HepG2 (cell line): ENCODE measurements around the gene SKIC2. TPM values are rescaled to one million over a fixed set of nuclear protein-coding genes. Genes with fewer than 3 reads are reported as not detected.

Experiments used
- CC2D1A ChIP-seq: sonication (generic); formaldehyde crosslinking; IDR thresholded peaks from 2 replicates; pipeline ENCODE4 v1.8.1; 2023; ENCODE audit warnings: mild to moderate bottlenecking, missing genetic modification reagents
- KLF15 ChIP-seq: sonication (generic); formaldehyde crosslinking; IDR thresholded peaks from 2 replicates; pipeline ENCODE4 v1.8.1; 2023; ENCODE audit warnings: borderline replicate concordance, mild to moderate bottlenecking, inconsistent platforms, missing genetic modification reagents, mixed read lengths
- NR2F2 ChIP-seq: IDR thresholded peaks from 2 replicates; pipeline ENCODE4 v1.6.1; 2012; ENCODE audit warnings: low read depth, inconsistent platforms, borderline replicate concordance
- NR2F6 ChIP-seq, 2 experiments: IDR thresholded peaks; 2 replicates each; pipeline ENCODE4 v1.6.1; 2016; ENCODE audit warnings: antibody characterized with exemption in 1 of 2, mild to moderate bottlenecking in 1 of 2
- NR3C1 ChIP-seq: sonication (generic); formaldehyde crosslinking; IDR thresholded peaks from 2 replicates; pipeline ENCODE4 v1.4.0; 2020; ENCODE audit warnings: missing genetic modification reagents
- POLR2AphosphoS5 ChIP-seq: IDR thresholded peaks from 2 replicates; pipeline ENCODE4 v1.6.1; 2012; ENCODE audit warnings: low read depth, low read length
- RBM22 ChIP-seq: fragments of 200-400 bp; formaldehyde crosslinking; optimal IDR thresholded peaks from 2 replicates; pipeline ENCODE3; 2017; ENCODE audit warnings: mild to moderate bottlenecking, low read length, moderate library complexity
- RFX5 ChIP-seq: IDR thresholded peaks from 2 replicates; pipeline ENCODE4 v1.6.1; 2011; ENCODE audit warnings: low read depth, low read length, improper control_type of control experiment
- SP5 ChIP-seq: IDR thresholded peaks from 2 replicates; pipeline ENCODE4 v1.6.1; 2016; ENCODE audit warnings: low read depth, borderline replicate concordance
- ZFP37 ChIP-seq: sonication (generic); formaldehyde crosslinking; IDR thresholded peaks from 2 replicates; pipeline ENCODE4 v1.4.0; 2020; ENCODE audit warnings: missing genetic modification reagents, borderline replicate concordance
- ZNF180 ChIP-seq: sonication (generic); formaldehyde crosslinking; IDR thresholded peaks from 2 replicates; pipeline ENCODE4 v1.4.0; 2020; ENCODE audit warnings: low read depth, missing genetic modification reagents, borderline replicate concordance
- ZNF260 ChIP-seq: sonication (generic); formaldehyde crosslinking; IDR thresholded peaks from 2 replicates; pipeline ENCODE4 v1.4.0; 2020; ENCODE audit warnings: missing genetic modification reagents, low read depth, mild to moderate bottlenecking, borderline replicate concordance
- ZNF329 ChIP-seq: sonication (generic); formaldehyde crosslinking; IDR thresholded peaks from 2 replicates; pipeline ENCODE4 v1.9.0; 2021; ENCODE audit warnings: low read depth, mild to moderate bottlenecking, missing genetic modification reagents
- ZNF598 ChIP-seq: sonication (generic); formaldehyde crosslinking; IDR thresholded peaks from 2 replicates; pipeline ENCODE4 v1.5.1; 2020; ENCODE audit warnings: mild to moderate bottlenecking, missing genetic modification reagents, borderline replicate concordance
- ZNF703 ChIP-seq: sonication (generic); formaldehyde crosslinking; IDR thresholded peaks from 2 replicates; pipeline ENCODE4 v1.5.1; 2020; ENCODE audit warnings: missing genetic modification reagents, mild to moderate bottlenecking, moderate library complexity, borderline replicate concordance
- ZNF788 ChIP-seq: sonication (generic); formaldehyde crosslinking; IDR thresholded peaks from 2 replicates; pipeline ENCODE4 v1.5.0; 2020; ENCODE audit warnings: mild to moderate bottlenecking, missing genetic modification reagents, borderline replicate concordance
- polyA plus RNA-seq, 8 experiments: library from polyadenylated mRNA; depleted of rRNA in 3 of 8; stranded (reverse) in 7 of 8; unstranded in 1 of 8; fragments of >200 nt; fragmentation: Illumina TruSeq in 4 of 8; extraction: Trizol in 4 of 8; gene quantifications; 2 replicates each; pipeline versions ENCODE4 v1.2.1 to v1.2.3, GENCODE V29; 2011 to 2016; ENCODE audit warnings: low read depth in 4 of 8, missing spikeins in 1 of 8, mixed read lengths in 1 of 8; ENCODE audit not compliant: insufficient read depth in 1 of 8
- total RNA-seq, 5 experiments: library from RNA; depleted of rRNA; stranded (reverse); fragments of >200 nt; fragmentation: Illumina TruSeq; extraction: Trizol; gene quantifications; 2 replicates each; pipeline ENCODE4 v1.2.3, GENCODE V29; 2016; ENCODE audit warnings: low read depth in 1 of 5
- TF ChIP-seq, protein P1 (sequence below): sonication (generic); formaldehyde crosslinking; conservative IDR thresholded peaks from 2 replicates; pipeline ENCODE4 v1.4.0; 2020; ENCODE audit warnings: missing genetic modification reagents
- TF ChIP-seq, protein P2 (sequence below): sonication (generic); formaldehyde crosslinking; conservative IDR thresholded peaks from 2 replicates; pipeline ENCODE4 v1.4.0; 2020; ENCODE audit warnings: missing genetic modification reagents
- TF ChIP-seq, protein P3 (sequence below): IDR thresholded peaks from 2 replicates; pipeline ENCODE4 v1.4.0; 2020; ENCODE audit warnings: mild to moderate bottlenecking, missing genetic modification reagents
- TF ChIP-seq, protein P4 (sequence below): sonication (generic); formaldehyde crosslinking; IDR thresholded peaks from 2 replicates; pipeline ENCODE4 v1.5.0; 2020; ENCODE audit warnings: mild to moderate bottlenecking, missing genetic modification reagents

The SKIC2 gene
- total and polyA plus RNA-seq, 2 of the 13 experiments (the other 11 are each of a cell fraction or from before 2014, with no cell fraction given): 67.1 to 68.4 TPM

DNA sequence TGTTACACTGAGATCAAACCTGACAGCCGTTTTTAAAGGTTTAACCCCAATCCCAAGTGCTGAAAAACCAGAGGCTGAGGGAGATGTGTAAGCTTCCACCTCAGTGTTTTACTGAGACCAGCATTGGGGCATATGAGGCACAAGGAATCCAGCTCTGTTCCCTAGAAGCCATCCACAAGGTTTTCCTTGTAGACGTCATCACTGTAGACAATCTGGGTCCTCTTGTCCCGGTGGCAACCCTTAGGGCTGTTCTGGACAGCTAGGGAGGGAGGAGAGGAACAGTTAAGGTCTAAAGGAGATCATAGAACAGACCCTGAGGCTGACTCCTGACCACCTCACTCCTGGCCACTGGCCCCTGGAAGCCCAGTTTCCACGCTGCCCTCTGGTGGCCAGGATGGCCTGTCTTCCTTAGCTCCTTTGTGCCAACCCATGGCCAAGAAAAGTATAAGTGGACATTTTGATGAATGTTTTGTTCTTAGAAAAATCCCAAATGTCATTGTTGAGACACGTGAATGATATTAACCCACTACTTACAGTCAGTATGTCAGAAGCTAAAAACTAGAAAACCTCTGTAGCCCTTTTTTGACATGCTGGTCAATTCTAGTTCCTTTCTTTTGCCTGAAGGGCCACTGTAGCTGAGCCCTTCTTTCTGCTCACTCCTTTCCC lies 6.7 kb upstream of the SKIC2 start (continued):
- TF ChIP-seq, protein P1, sequence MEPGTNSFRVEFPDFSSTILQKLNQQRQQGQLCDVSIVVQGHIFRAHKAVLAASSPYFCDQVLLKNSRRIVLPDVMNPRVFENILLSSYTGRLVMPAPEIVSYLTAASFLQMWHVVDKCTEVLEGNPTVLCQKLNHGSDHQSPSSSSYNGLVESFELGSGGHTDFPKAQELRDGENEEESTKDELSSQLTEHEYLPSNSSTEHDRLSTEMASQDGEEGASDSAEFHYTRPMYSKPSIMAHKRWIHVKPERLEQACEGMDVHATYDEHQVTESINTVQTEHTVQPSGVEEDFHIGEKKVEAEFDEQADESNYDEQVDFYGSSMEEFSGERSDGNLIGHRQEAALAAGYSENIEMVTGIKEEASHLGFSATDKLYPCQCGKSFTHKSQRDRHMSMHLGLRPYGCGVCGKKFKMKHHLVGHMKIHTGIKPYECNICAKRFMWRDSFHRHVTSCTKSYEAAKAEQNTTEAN (CRISPR knock-in tag): no peak
- no peak for TF ChIP-seq ZNF329 (CRISPR knock-in tag)
- no peak for TF ChIP-seq CC2D1A (CRISPR knock-in tag)
- TF ChIP-seq POLR2AphosphoS5: peak; percentile 57
- TF ChIP-seq ZNF788 (CRISPR knock-in tag): peak; percentile 20; the same call in 1 of the 2 replicates
- no peak for TF ChIP-seq ZNF703 (CRISPR knock-in tag)
- peak; percentile 91 for TF ChIP-seq RBM22
- no peak for TF ChIP-seq ZFP37 (CRISPR knock-in tag)
- TF ChIP-seq ZNF180: no peak
- no peak for TF ChIP-seq KLF15 (CRISPR knock-in tag)
- no peak for TF ChIP-seq SP5
- TF ChIP-seq RFX5: no peak
- TF ChIP-seq ZNF260: no peak
- TF ChIP-seq, protein P2, sequence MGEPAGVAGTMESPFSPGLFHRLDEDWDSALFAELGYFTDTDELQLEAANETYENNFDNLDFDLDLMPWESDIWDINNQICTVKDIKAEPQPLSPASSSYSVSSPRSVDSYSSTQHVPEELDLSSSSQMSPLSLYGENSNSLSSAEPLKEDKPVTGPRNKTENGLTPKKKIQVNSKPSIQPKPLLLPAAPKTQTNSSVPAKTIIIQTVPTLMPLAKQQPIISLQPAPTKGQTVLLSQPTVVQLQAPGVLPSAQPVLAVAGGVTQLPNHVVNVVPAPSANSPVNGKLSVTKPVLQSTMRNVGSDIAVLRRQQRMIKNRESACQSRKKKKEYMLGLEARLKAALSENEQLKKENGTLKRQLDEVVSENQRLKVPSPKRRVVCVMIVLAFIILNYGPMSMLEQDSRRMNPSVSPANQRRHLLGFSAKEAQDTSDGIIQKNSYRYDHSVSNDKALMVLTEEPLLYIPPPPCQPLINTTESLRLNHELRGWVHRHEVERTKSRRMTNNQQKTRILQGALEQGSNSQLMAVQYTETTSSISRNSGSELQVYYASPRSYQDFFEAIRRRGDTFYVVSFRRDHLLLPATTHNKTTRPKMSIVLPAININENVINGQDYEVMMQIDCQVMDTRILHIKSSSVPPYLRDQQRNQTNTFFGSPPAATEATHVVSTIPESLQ (CRISPR knock-in tag): no peak
- TF ChIP-seq NR2F2: 0 out of 2 replicates have a peak, but pooled peaks have one; percentile 25
- no peak for TF ChIP-seq NR3C1 (CRISPR knock-in tag)
- TF ChIP-seq ZNF598 (CRISPR knock-in tag): no peak
- TF ChIP-seq, protein P3, sequence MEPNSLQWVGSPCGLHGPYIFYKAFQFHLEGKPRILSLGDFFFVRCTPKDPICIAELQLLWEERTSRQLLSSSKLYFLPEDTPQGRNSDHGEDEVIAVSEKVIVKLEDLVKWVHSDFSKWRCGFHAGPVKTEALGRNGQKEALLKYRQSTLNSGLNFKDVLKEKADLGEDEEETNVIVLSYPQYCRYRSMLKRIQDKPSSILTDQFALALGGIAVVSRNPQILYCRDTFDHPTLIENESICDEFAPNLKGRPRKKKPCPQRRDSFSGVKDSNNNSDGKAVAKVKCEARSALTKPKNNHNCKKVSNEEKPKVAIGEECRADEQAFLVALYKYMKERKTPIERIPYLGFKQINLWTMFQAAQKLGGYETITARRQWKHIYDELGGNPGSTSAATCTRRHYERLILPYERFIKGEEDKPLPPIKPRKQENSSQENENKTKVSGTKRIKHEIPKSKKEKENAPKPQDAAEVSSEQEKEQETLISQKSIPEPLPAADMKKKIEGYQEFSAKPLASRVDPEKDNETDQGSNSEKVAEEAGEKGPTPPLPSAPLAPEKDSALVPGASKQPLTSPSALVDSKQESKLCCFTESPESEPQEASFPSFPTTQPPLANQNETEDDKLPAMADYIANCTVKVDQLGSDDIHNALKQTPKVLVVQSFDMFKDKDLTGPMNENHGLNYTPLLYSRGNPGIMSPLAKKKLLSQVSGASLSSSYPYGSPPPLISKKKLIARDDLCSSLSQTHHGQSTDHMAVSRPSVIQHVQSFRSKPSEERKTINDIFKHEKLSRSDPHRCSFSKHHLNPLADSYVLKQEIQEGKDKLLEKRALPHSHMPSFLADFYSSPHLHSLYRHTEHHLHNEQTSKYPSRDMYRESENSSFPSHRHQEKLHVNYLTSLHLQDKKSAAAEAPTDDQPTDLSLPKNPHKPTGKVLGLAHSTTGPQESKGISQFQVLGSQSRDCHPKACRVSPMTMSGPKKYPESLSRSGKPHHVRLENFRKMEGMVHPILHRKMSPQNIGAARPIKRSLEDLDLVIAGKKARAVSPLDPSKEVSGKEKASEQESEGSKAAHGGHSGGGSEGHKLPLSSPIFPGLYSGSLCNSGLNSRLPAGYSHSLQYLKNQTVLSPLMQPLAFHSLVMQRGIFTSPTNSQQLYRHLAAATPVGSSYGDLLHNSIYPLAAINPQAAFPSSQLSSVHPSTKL (CRISPR knock-in tag): peak; percentile 41; the same call in 1 of the 2 replicates
- TF ChIP-seq, protein P4, sequence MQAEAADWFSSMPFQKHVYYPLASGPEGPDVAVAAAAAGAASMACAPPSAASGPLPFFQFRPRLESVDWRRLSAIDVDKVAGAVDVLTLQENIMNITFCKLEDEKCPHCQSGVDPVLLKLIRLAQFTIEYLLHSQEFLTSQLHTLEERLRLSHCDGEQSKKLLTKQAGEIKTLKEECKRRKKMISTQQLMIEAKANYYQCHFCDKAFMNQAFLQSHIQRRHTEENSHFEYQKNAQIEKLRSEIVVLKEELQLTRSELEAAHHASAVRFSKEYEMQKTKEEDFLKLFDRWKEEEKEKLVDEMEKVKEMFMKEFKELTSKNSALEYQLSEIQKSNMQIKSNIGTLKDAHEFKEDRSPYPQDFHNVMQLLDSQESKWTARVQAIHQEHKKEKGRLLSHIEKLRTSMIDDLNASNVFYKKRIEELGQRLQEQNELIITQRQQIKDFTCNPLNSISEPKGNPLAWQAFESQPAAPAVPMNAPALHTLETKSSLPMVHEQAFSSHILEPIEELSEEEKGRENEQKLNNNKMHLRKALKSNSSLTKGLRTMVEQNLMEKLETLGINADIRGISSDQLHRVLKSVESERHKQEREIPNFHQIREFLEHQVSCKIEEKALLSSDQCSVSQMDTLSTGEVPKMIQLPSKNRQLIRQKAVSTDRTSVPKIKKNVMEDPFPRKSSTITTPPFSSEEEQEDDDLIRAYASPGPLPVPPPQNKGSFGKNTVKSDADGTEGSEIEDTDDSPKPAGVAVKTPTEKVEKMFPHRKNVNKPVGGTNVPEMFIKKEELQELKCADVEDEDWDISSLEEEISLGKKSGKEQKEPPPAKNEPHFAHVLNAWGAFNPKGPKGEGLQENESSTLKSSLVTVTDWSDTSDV: no peak
- TF ChIP-seq NR2F6 (IDR thresholded peaks at IDR 0.05): no peak
- 0 out of 2 replicates have a peak, but pooled peaks have one; percentile 11 for TF ChIP-seq NR2F6 (CRISPR knock-in tag; IDR thresholded peaks at IDR 0.05)
